ENCODE measurements around the gene TMEM86B. TPM values are rescaled to one million over a fixed set of nuclear protein-coding genes. Genes with fewer than 3 reads are reported as not detected.
A peak's percentile ranks its signal among the peaks of the same experiment; 100 is the strongest.

Gene TMEM86B
- total RNA-seq, 1 donor from 2014 or later: 6.7 TPM

GRCh38 chr19:55186080-55186479 lies 42.5 kb downstream of the TMEM86B start:
- intact Hi-C loops (cut with micrococcal nuclease): no loop called here
- peaks cover 2% of the 10 kb centered on the region for H3K27me3 Mint-ChIP-seq (ENCODE audit: low read depth)
- H3K27ac Mint-ChIP-seq: no peak overlapping the region

GRCh38 chr19:55181740-55182139 lies 46.8 kb downstream of the TMEM86B start:
- intact Hi-C loops (cut with micrococcal nuclease): no loop called here
- no peak overlapping the region for H3K27ac Mint-ChIP-seq
- H3K4me1 Mint-ChIP-seq (ENCODE audit: low read depth): peaks cover 10% of the 10 kb centered on the region
- no peaks in the 10 kb centered on the region for H3K36me3 Mint-ChIP-seq (ENCODE audit: low read depth)
- no peaks in the 10 kb centered on the region for H3K9me3 Mint-ChIP-seq
- peaks cover 29% of the 10 kb centered on the region for H3K27me3 Mint-ChIP-seq (ENCODE audit: low read depth)
- no peak overlapping the region for H3K4me3 Mint-ChIP-seq (ENCODE audit: low read depth)
- DNase-seq (ENCODE audit: low spot score): no peak

More at GRCh38 chr19:55186080-55186479, 42.5 kb downstream of the TMEM86B start:
- H3K36me3 Mint-ChIP-seq (ENCODE audit: low read depth): no peaks in the 10 kb centered on the region
- no peak overlapping the region for H3K4me3 Mint-ChIP-seq (ENCODE audit: low read depth)
- no peaks in the 10 kb centered on the region for H3K9me3 Mint-ChIP-seq
- DNase-seq (ENCODE audit: low spot score): no peak
- H3K4me1 Mint-ChIP-seq (ENCODE audit: low read depth): peaks cover 2% of the 10 kb centered on the region

- Mint-ChIP-seq H3K27ac (no peak within 1 kb of the TSS), H3K36me3 (ENCODE audit: low read depth) (no peaks in the 10 kb centered on the region), H3K27me3 (ENCODE audit: low read depth) (peaks cover 38% of the 10 kb centered on the region), H3K4me1 (ENCODE audit: low read depth) (peaks cover 10% of the 10 kb centered on the region), H3K4me3 (ENCODE audit: low read depth) (peak within 1 kb of the TSS; percentile 60), H3K9me3 (no peaks in the 10 kb centered on the region)
- peak; percentile 63 for DNase-seq (ENCODE audit: low spot score)
- intact Hi-C loops (cut with micrococcal nuclease): loop anchor here (5.0 kb wide), 1 partner anchor 77 kb away; the partner anchor contains the start of gene PPP6R1
Observed at GRCh38 chr19:55179606-55180484, 48.7 kb downstream of the TMEM86B start, which contains the start of gene SYT5. Gene SYT5, minus strand, starts transcription at chr19:55180289. Its CDS starts 1,248 bp downstream, at chr19:55179041.

- Mint-ChIP-seq H3K27me3 (ENCODE audit: low read depth) (peaks cover 45% of the 10 kb centered on the region), H3K4me3 (ENCODE audit: low read depth) (peak overlapping the region; percentile 60), H3K9me3 (no peaks in the 10 kb centered on the region), H3K4me1 (ENCODE audit: low read depth) (peaks cover 14% of the 10 kb centered on the region), H3K36me3 (ENCODE audit: low read depth) (no peaks in the 10 kb centered on the region), H3K27ac (no peak overlapping the region)
- peak; percentile 90 for DNase-seq (ENCODE audit: low spot score)
- intact Hi-C loops (cut with micrococcal nuclease): loop anchor here (5.0 kb wide), 1 partner anchor 78 kb away; the partner anchor contains the start of gene PPP6R1
Observed at GRCh38 chr19:55178781-55179599, 49.6 kb downstream of the TMEM86B start.

Other genes with a start within 250 kb of the TMEM86B start
- 0.37 and 0.50 TPM in 2 replicates for gene GP6, start 190.5 kb downstream of the TMEM86B start, total RNA-seq
- 18.3 and 18.9 TPM in 2 replicates for gene RDH13, start 165.6 kb downstream of the TMEM86B start, total RNA-seq
- gene EPS8L1, start 152.9 kb downstream of the TMEM86B start, total RNA-seq: 4.9 and 6.6 TPM in 2 replicates
- 104 and 108 TPM in 2 replicates for gene PPP1R12C, start 111.1 kb downstream of the TMEM86B start, total RNA-seq
- gene TNNT1, start 79.6 kb downstream of the TMEM86B start, total RNA-seq: 0.27 and 1.3 TPM in 2 replicates
- gene TNNI3, start 71.0 kb downstream of the TMEM86B start, total RNA-seq: not detected in 2 replicates
- gene DNAAF3, start 62.1 kb downstream of the TMEM86B start, total RNA-seq: 0.23 and 0.27 TPM in 2 replicates
- 0.23 TPM in 1 of 2 replicates, not detected in the other for gene SYT5, start 48.5 kb downstream of the TMEM86B start, total RNA-seq
- not detected in 2 replicates for gene PTPRH, start 19.3 kb downstream of the TMEM86B start, total RNA-seq
- 180 and 183 TPM in 2 replicates for gene PPP6R1, start 30.3 kb upstream of the TMEM86B start, total RNA-seq
- gene HSPBP1, start 51.3 kb upstream of the TMEM86B start, total RNA-seq: 59.0 and 59.3 TPM in 2 replicates
- gene BRSK1, start 55.2 kb upstream of the TMEM86B start, total RNA-seq: 5.8 and 6.0 TPM in 2 replicates
- gene TMEM150B, start 96.6 kb upstream of the TMEM86B start, total RNA-seq: 0.41 and 0.46 TPM in 2 replicates
- gene KMT5C, start 111.1 kb upstream of the TMEM86B start, total RNA-seq: 34.3 and 35.3 TPM in 2 replicates
- 1.8 TPM in 1 of 2 replicates, not detected in the other for gene COX6B2, start 126.0 kb upstream of the TMEM86B start, total RNA-seq
- not detected in 2 replicates for gene GARIN5B, start 134.5 kb upstream of the TMEM86B start, total RNA-seq
- 0.25 and 0.32 TPM in 2 replicates for gene IL11, start 141.7 kb upstream of the TMEM86B start, total RNA-seq
- not detected in 2 replicates for gene TMEM190, start 148.1 kb upstream of the TMEM86B start, total RNA-seq
- gene TMEM238, start 155.5 kb upstream of the TMEM86B start, total RNA-seq: 7.9 and 10.5 TPM in 2 replicates
- 2,206 and 2,207 TPM in 2 replicates for gene RPL28, start 157.2 kb upstream of the TMEM86B start, total RNA-seq
- 210 and 220 TPM in 2 replicates for gene UBE2S, start 179.0 kb upstream of the TMEM86B start, total RNA-seq
- gene SHISA7, start 214.5 kb upstream of the TMEM86B start, total RNA-seq: not detected in 2 replicates
- gene ISOC2, start 232.9 kb upstream of the TMEM86B start, total RNA-seq: 30.4 and 34.8 TPM in 2 replicates
- gene C19orf85, start 236.0 kb upstream of the TMEM86B start, total RNA-seq: not detected in 2 replicates
- 8.6 and 9.5 TPM in 2 replicates for gene ZNF628, start 247.9 kb upstream of the TMEM86B start, total RNA-seq